H1 (cell line): ENCODE results near the gene DCP1A. TPM values are rescaled to one million over a fixed set of nuclear protein-coding genes. Genes with fewer than 3 reads are reported as not detected.

Source experiments
- EZH2 ChIP-seq: fragments of 200-600 bp; sonication (generic); IDR thresholded peaks from 2 replicates; pipeline ENCODE4 v1.7.1; 2012; ENCODE audit warnings: low read depth, mild to moderate bottlenecking, moderate library complexity, low read length, inconsistent platforms; ENCODE audit not compliant: severe bottlenecking
- GTF2F1 ChIP-seq: IDR thresholded peaks from 2 replicates; pipeline ENCODE4 v1.6.1; 2012; ENCODE audit warnings: low read depth, low read length, improper control_type of control experiment, borderline replicate concordance
- POLR2A ChIP-seq, 2 experiments: IDR thresholded peaks; 1 replicate in 1 of 2; 2 replicates in 1 of 2; pipeline ENCODE4 v1.6.1; 2011; ENCODE audit warnings: low read depth in 2 of 2, low read length in 2 of 2, mild to moderate bottlenecking in 2 of 2; ENCODE audit errors: control extremely low read depth in 1 of 2
- SIRT6 ChIP-seq: IDR thresholded peaks from one replicate; pipeline ENCODE4 v1.7.1; 2012; ENCODE audit warnings: low read length, inconsistent platforms
- polyA plus RNA-seq, 7 experiments: library from polyadenylated mRNA; depleted of rRNA in 3 of 7; stranded (reverse) in 5 of 7; unstranded in 2 of 7; fragments of >200 nt in 5 of 7; fragments of 200-250 nt in 2 of 7; gene quantifications; 1 replicate in 5 of 7; 2 replicates in 1 of 7; 4 replicates in 1 of 7; pipeline versions ENCODE4 v1.2.1 to v1.2.3, GENCODE V29; 2011 to 2013; ENCODE audit warnings: missing spikeins in 2 of 7, mixed read lengths in 2 of 7
- total RNA-seq: library from RNA; stranded (reverse); fragmentation: NEBNext Ultra II Directional; extraction: Animal tissue kit (Norgen Biotek cat#: 25700); gene quantifications from 2 replicates; pipeline ENCODE4 v1.2.1, GENCODE V29; 2021

DCP1A gene
- total and polyA plus RNA-seq, 2 of the 8 experiments (the other 6 are each of a cell fraction or from before 2014, with no cell fraction given) = 13.2 to 15.9 TPM

- TF ChIP-seq SIRT6 (no peak), EZH2 (no peak), GTF2F1 (no peak), POLR2A (IDR thresholded peaks at IDR 0.05; ENCODE audit: control extremely low read depth in 1 of 2, low read depth in 2 of 2, low read length in 2 of 2) (no peak)
- TF ChIP-seq, all 59 proteins: peak for 0
These were observed 37.4 kb upstream of the DCP1A start (continued) for GRCh38 chr3:53384465-53385423.
